Lung (tissue), 12 donors: ENCODE measurements around the gene TMEM92. TPM values are rescaled to one million over a fixed set of nuclear protein-coding genes. Genes with fewer than 3 reads are reported as not detected.

Experiments used
- ATAC-seq: fragments of 200-7000 bp; cut with Tn5 transposase; one replicate; pipeline ENCODE4 v1.9.1; 2020; ENCODE audit warnings: moderate number of reproducible peaks; ENCODE audit not compliant: insufficient read depth, low FRiP score
- DNase-seq, 3 donors: peaks; one replicate each; pipeline ENCODE4 v3.0.0-alpha.2; 2013 to 2017
- H3K27ac ChIP-seq, 2 donors: one replicate each; pipeline ENCODE4 v1.5.1; 2013; ENCODE audit warnings: mild to moderate bottlenecking in 2 of 2, moderate library complexity in 2 of 2, control low read depth in 1 of 2, inconsistent platforms in 1 of 2, low read depth in 1 of 2, low read length in 1 of 2
- H3K27me3 ChIP-seq, 3 donors: one replicate each; pipeline ENCODE4 v1.5.1; 2013; ENCODE audit warnings: low read length in 2 of 3; ENCODE audit not compliant: control insufficient read depth in 3 of 3, insufficient read depth in 3 of 3
- H3K36me3 ChIP-seq, 4 donors: one replicate each; pipeline ENCODE4 v1.5.1; 2013; ENCODE audit warnings: low read length in 4 of 4, mild to moderate bottlenecking in 1 of 4, moderate library complexity in 1 of 4; ENCODE audit not compliant: control insufficient read depth in 4 of 4, insufficient read depth in 4 of 4
- H3K4me1 ChIP-seq, 5 donors: one replicate each; pipeline ENCODE4 v1.5.1; 2013; ENCODE audit warnings: low read length in 5 of 5, mild to moderate bottlenecking in 2 of 5, moderate library complexity in 1 of 5; ENCODE audit not compliant: control insufficient read depth in 5 of 5, insufficient read depth in 5 of 5
- H3K4me3 ChIP-seq: one replicate; pipeline ENCODE4 v1.5.1; 2013; ENCODE audit warnings: mild to moderate bottlenecking, control low read depth, moderate library complexity
- H3K9ac ChIP-seq, 2 donors: one replicate each; pipeline ENCODE4 v1.5.1; 2013; ENCODE audit warnings: low read length in 2 of 2, control low read depth in 1 of 2; ENCODE audit not compliant: insufficient read depth in 1 of 2
- H3K9me3 ChIP-seq, 4 donors: one replicate each; pipeline ENCODE4 v1.5.1; 2013; ENCODE audit warnings: low read length in 3 of 4, mild to moderate bottlenecking in 1 of 4, moderate library complexity in 1 of 4; ENCODE audit not compliant: control insufficient read depth in 4 of 4, insufficient read depth in 3 of 4
- WGBS, 2 donors: extraction: QIAGEN DNeasy Blood & Tissue Kit; methylation state at CpG; one replicate each; pipeline ENCODE4 v1.1.7; 2013; 5-methylcytosine and 5-hydroxymethylcytosine counted together
- polyA plus RNA-seq, 2 donors: library from polyadenylated mRNA; stranded (reverse); fragments of 200-250 nt; gene quantifications; one replicate each; pipeline ENCODE4 v1.2.1, GENCODE V29; 2013
- total RNA-seq, 2 donors: library from RNA; depleted of rRNA in 1 of 2; stranded (reverse); fragments of >200 nt in 1 of 2; gene quantifications; one replicate each; pipeline ENCODE4 v1.2.1, GENCODE V29; 2014 to 2021
- TF ChIP-seq, protein P1 (sequence below): IDR thresholded peaks from 2 replicates; pipeline ENCODE4 v1.5.1; 2012; ENCODE audit warnings: mild to moderate bottlenecking; ENCODE audit errors: control extremely low read depth, extremely low read depth
- donor health status: control.
- donor health status: control.
- donor health status: Bipolar disorder and iron deficiency.
- donor health status: healthy.
- donor health status: DM: yes; HTN: yes; CAD: no.

TMEM92 gene
- total and polyA plus RNA-seq, 4 donors: 0.63 to 8.0 (median 5.9) TPM

DNA sequence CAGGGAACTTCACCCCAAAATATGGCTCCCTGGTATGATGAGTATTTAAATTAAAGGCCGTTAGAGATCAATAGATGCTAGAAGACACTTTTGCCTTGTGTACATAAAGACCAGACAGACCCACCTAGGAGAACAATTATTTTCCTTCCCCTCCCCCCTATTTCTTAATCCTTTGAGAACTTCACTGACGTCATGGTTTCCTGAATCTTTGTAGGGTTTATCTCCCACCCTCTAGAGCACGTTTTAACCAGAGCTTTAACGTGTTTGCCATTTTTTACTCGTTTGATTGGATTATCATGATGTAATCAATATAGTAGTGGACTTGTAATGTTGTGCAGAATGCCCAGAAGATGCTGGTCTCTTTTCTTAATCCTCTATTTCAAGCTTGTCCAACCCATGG is 48.8 kb downstream of the TMEM92 start:
- TF ChIP-seq, protein P1, sequence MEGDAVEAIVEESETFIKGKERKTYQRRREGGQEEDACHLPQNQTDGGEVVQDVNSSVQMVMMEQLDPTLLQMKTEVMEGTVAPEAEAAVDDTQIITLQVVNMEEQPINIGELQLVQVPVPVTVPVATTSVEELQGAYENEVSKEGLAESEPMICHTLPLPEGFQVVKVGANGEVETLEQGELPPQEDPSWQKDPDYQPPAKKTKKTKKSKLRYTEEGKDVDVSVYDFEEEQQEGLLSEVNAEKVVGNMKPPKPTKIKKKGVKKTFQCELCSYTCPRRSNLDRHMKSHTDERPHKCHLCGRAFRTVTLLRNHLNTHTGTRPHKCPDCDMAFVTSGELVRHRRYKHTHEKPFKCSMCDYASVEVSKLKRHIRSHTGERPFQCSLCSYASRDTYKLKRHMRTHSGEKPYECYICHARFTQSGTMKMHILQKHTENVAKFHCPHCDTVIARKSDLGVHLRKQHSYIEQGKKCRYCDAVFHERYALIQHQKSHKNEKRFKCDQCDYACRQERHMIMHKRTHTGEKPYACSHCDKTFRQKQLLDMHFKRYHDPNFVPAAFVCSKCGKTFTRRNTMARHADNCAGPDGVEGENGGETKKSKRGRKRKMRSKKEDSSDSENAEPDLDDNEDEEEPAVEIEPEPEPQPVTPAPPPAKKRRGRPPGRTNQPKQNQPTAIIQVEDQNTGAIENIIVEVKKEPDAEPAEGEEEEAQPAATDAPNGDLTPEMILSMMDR: no peak
- H3K4me3 ChIP-seq: no peak overlapping the region
- no peaks in the 10 kb centered on the region for H3K9me3 ChIP-seq
- no peak for DNase-seq
- WGBS, 2 donors: 65 to 66% methylated on average over 5 of the region's 5 CpGs
- no peaks in the 10 kb centered on the region for H3K36me3 ChIP-seq
- no peak overlapping the region for H3K9ac ChIP-seq
- H3K27ac ChIP-seq: no peak overlapping the region
- H3K27me3 ChIP-seq: no peaks in the 10 kb centered on the region
- peaks cover 0 to 8% (median 0%) of the 10 kb centered on the region in 5 donors for H3K4me1 ChIP-seq
- no peak for ATAC-seq

DNA sequence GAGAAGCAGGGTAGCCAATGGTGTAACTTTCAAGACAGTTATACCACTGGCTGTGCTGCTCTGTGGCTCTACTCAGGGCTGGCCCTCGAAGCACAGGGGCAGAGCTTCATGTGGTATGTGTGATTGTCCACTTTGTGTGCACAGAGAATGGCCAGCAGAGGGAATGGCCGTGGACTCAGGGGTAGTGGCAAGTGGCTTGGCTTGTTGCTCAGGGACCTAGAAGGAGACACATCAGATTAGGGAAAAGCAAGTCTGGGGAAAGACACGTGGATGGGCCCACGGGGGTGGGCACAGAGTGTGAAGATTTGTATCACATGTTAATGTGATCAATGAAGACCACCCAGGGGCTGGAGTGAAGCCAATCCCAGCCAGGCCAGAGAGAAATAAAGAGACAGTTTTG is 51.6 kb downstream of the TMEM92 start:
- 66 to 76% methylated on average over 4 of the region's 4 CpGs for WGBS, 2 donors
- ATAC-seq (no peak), DNase-seq (peak in 1 of 3 donors; percentile 30)
- H3K4me3 ChIP-seq: no peak overlapping the region
- TF ChIP-seq, protein P1: no peak
- H3K9ac ChIP-seq: no peak overlapping the region
- H3K4me1 ChIP-seq: peaks cover 0 to 19% (median 4%) of the 10 kb centered on the region in 5 donors
- H3K27ac ChIP-seq: no peak overlapping the region
- no peaks in the 10 kb centered on the region for H3K36me3 ChIP-seq
- H3K9me3 ChIP-seq: no peaks in the 10 kb centered on the region
- H3K27me3 ChIP-seq: no peaks in the 10 kb centered on the region

DNA sequence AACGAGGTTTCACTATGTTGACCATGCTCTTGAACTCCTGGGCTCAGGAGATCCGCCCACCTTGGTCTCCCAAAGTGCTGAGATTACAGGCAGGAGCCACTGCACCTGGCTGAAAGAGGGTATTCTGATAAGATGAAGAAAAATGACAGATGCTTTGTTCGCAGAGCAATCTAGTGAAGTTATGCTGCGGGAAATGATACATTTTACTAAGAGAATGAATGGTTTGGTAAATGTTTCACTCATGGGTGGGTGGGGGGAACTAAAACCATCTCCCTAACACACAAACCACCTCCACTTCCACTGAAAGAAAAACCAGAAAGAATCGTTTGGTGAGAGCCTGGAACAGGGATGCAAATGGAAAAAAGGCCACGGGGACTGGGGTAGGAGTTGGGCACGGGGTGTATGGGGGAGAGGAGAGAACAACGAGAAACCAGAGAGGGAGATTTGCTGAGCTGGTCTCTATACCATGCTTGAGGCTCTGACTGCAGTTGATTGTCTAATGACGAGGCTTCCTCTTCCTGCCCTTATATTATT is 52.6 kb downstream of the TMEM92 start:
- H3K4me3 ChIP-seq: no peak overlapping the region
- H3K27ac ChIP-seq: no peak overlapping the region
- H3K27me3 ChIP-seq: no peaks in the 10 kb centered on the region
- H3K36me3 ChIP-seq: no peaks in the 10 kb centered on the region
- H3K9ac ChIP-seq: no peak overlapping the region
- peaks cover 0 to 19% (median 4%) of the 10 kb centered on the region in 5 donors for H3K4me1 ChIP-seq
- DNase-seq (no peak), ATAC-seq (no peak)
- WGBS, 2 donors: 66 to 76% methylated on average over 9 of the region's 9 CpGs
- TF ChIP-seq, protein P1: no peak
- no peaks in the 10 kb centered on the region for H3K9me3 ChIP-seq
